Activated gamma-delta T cell treated with anti-CD3 and anti-CD28 coated beads, Interleukin-2, amount 50 U/mL, for 16 hours (primary cell): ENCODE measurements around the gene FOXA1.

Experiments used
- DNase-seq: peaks from one replicate; pipeline ENCODE4 v3.0.0-alpha.2; 2020; ENCODE audit warnings: low read depth

The FOXA1 gene

DNA sequence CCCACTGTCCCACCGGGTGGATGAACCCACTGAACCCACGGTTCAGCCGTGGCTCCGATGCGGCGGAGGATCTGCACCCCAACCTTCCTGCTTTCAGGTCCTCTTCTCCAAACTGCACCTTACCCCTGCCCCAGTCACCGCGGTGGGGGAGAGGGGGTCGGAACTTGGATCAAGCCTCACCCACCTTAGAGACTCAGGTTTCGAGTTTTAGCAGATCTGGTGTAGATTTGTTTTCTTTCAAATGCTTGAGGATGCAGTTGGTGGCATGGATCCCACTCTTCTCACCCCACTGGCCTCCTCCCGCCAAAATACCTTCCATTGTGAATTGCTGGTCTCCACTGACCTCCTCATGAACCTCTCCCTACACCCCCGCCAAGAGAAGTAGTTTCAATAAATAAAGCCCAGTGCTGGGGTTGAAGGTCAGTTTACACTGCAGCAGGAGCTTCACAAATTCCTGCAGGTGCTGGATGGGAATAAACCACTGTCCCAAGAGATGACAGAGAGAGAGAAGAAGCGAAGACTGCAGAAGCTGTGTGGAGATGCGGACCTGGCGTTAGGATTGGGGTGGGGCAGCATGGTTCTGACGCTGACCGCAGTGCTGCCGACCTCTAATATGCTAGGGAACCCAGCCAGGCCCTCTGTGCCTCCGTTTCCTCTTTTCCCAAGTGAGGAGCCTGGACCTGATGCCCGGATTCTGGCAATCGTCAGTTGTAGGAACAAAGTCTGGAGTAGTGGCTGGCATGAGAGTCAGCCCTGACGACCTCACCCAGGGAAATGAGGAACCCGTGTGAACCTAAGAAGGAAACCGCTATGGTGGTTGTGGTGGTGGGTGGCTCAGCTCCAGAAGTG is 7.8 kb upstream of the FOXA1 start:
- no peak for DNase-seq

DNA sequence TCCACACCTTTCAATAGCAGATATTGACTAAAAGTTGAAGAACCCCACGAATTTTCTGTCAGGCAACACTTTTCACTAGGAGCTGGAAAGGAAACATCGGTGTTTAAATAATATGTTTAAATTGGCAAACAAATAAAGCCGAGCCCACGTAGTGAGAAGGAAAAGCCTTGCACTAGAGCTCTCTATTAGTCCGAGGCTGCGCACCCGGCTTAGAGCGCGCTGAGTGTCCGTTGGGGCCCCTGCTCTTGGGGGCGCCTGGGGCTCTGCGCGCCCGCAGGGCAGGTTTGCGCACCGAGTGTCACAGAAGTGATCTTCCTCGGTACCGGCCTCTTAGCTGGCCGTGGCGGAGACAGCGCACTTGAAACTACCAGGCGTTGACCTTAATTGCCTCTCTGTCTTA is 6.8 kb upstream of the FOXA1 start:
- DNase-seq = no peak

DNA sequence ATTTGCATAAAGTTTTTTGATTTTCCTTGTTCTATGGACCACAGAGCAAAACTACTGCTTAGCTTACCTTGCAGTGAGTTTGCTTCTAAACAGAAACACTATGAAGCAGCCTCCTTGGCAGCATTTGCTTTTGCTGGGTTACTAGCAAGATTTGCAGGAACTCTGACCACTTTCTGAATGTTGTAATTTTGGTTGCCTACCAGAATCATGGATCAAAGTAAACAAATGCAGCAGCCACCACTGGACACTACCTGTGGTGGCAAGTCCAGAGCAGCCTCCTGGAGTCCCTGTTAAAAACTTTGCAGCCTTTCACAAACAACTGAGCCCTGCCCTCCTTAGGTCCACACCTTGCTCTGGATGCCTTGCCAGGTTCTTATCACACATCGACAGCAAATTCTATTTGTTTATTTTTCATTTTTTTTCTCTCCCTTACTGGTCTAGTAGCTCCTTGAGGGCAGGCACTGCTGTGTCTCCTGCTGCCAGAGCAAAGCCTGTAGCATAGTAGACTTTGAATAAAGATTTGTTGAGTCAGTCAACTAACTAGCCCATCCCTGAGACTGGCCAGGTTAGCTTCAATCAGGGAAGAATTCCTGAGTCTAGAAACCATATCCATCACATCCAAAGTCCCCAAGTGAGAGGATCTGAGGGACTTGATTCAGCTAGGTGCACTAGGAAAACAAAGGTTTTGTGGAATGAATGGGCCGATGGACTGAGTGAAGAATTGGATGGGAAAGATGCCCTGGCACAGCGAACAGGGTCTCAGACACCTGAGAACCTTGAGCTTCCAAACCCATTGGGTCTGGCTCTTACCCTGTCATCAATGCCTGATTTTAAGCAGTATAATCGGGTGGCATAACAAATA is 6.1 kb upstream of the FOXA1 start:
- no peak for DNase-seq

DNA sequence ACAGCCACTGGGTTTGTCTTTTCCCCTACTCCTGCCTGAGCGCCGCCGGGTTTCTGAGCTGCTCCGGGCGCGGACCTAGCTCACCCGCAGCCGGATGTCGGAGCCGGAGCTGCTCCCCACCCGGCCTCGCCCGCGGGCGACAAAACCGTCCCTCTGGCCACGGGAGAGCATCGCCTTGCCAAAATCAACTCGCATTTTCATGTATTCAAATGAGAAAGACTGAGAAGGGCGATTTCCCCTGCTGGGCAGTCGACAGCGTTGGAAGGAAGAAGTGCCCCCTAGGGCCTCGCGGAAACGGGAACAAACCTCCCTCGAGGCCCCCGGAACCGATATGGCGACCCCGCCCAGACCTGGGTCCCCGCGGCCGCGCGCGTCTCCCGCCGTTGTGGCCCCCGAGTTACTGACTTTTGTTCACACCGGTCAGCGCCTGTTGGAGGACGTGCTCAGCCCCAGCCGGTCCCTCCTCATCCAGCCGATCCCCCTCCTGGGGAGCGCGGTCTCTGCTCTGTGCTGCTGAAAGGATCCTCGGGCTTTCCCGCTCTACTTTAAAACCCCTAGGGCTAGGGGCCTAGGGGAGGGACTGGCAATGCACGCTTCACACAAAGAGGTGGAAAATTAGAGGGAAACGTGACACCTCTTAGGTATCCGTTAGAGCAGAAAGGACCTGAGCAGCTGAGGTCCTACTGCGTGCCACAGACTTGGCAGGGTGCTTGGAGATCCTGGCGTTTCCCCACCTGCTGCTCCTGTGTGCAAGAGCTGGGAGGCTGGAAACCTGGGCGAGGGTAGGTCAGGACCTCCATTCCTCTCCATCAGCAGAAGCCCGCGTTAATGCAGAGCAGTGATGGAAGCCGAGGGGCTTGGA is 4.7 kb upstream of the FOXA1 start:
- no peak for DNase-seq

DNA sequence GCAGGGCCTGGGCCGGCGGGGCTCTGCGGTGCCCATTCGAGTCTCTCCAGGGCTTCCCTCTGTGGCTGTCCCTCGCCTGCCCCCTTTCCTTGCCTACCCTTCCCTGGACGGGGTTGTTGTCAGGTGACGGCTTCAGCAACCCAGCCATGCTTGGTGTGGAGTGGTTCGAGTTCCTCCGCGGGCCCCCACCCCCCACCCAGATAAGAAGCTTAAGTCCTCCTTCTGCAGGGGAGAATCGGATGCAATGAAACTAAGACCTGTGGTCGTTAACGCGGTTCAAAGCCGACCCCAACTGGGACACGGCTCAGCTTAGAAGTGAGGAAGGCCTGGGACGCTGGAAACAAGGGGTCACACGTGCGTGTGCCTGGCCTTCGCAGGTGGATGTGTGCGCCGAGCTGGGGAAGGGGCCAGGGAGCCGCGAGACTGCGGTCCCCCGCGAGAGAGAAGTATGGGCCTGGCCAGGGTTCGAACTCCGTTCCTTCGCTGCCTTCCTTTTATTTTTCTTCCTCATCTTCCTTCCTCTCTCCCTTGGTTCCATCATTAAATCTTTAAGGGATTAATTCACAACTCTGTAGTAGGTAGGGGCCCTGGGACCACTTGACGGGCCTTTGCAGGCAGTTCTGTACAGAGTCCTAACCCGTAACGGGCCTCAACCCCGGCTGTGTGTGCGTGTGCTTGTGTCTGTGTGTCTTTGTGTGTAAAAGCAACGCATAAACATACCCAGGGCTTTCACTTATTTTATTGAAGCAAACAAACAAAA is 3.9 kb upstream of the FOXA1 start:
- DNase-seq = no peak

DNA sequence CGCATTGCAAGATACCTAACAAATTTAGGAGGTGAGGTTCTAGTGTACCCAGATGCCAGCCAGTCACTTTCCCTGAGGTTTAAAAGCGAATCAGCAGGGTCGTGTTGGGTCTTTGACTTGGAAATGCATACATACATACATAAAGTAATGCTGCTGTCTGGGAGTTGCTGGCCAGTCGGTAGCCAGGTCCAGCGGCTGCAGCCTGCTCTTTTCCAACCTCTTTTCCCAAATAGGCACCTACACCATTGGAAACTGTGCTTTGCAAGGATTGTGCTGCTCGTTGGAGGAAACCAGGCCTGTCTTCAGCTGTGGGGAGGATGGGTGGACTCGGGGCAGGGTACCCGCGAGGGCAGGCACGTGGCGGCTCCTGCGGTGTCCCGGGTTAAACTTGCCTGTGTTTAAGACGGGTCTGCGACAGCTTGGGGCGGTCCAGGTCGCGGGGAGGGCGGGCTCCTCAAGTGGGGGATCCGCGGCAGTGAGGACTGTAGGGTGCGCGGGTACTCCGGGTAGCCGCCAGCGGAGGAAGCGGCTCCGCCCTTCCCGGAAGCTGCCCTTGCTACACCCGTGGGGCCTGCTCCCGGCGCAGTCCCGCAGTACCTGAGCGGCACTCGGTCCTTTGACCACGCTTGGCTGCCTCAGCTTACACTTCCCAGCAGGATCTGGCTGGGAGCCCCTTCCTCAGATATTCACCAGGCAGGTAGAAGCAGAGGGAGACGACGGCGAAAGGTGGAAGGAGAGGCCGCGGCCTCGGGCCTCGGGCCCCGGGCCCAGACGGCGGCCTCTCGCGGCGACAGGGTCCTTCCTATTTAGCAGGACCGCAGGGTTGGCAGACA is 3.1 kb upstream of the FOXA1 start:
- DNase-seq = no peak

DNA sequence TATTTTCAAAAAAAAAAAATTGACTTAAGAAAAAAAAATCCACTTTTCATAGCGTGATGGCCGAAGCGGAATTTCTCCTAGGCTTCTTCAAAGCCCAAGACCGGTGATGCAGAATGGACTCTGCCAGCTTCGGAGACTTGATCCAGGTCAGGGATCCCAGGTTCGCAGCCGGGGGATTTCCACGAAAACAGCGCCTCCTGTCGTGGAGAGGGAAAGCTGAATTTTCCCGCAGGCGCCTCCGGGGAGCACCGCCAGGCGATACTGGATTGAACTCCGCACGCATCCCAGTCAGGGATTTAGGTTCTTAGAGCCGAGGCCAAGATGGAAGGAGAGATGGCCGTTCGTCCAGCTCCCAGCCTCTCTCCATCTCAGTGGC is 2.5 kb upstream of the FOXA1 start:
- DNase-seq = no peak

DNA sequence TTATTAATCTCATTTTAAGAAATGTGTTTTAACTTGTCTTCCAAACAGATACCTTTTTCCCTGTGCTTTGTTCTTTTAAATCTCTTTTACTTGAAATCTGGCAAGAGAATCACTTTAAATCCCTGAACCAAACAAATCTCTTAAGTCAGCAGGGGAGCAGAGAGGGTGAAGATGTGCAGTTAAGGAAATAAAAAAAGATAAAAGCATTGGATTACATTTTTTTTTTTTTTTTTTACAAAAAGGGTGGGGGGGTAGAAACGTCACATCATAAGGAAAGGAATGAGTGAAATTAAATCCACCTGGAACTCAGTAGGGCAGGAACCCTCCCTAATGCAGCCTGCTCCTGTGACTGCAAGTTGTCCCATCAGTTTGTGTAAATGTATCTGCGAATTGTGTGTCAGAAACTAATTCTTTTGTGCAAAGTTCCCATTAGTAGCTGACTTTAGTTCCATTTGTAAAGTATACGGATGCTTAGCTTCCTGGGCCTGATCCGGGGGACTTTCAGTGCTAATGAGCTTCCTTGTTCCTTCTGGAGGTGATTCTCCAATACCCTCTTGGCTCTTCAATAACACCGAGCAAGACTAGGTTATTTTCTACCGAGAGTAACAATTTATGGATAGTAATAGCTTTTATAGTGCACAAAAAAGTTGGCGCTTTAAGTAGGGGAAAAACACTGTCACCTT is 1.9 kb upstream of the FOXA1 start:
- DNase-seq = no peak

DNA sequence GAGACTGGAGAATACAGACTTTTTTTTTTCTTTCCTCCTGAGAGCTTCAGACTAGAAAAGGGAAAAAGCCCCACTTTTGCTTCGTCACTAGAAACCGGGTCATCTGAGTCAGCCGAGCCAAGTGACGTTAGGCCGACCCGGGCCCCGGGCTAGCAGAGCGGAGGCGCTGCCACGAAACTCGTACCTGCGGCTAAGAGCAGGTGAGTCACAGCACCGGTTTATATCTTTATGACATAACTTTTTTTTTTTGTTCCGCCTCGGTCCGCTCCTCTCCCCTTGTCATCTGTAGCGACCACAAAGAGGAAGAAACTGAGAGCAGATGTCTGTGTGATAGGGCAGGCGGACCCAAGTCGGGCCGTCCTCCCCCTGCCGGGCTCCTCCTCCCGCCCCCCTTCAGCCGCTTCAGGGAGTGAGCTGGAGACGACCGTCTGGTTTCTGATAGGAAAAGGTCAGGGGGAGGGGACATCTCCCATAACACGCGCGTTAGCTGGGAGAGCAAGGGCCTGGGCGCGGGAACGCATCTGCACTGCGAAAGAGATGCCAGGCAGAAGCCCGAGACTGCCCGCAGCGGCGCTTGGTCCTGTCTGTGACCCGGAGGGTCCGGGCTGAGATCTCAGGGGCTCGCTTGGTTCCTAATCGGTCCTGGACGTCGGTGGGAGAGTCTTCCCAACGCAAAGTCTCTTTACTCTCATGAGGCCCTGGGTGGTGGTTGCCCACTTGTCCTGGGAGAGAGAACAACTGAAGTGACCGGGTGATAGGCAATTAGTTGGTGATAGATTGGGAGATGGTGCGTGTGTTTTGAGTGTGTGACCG is 966 bp upstream of the FOXA1 start:
- no peak for DNase-seq

DNA sequence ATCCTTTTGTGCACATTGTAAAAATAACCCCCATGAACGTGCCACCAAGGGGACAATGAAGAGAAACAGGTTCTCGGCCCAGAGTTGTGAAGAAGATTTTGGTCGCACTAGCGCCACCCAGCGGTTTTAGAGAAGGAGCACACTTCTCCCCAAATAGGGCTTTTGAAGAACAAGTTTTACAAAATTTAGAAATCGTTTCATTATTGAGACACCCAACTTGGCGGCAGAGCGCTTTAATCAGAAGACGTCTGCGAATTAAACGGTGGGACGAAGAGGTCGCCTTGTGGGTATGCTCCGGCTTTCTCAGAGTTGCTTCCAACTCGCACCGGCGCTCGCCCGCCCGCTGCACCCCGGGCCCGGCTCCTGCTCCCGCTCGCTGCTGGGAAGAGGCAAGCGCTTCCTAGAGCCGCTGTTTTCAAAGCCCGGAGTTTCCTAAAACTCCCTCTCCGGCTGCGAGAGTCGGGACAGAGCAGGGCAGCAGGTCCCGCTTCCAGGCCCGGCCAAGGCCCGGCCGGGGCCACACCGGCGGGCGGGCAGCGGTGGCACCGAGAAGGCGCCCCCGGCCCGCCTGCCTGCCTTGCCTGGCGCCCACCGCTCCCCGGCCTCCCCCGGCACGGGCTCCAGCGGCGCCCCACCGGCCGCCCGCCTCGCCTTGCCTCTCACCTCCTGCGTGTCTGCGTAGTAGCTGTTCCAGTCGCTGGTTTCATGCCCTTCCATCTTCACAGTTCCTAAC is 645 bp downstream of the FOXA1 start:
- DNase-seq = no peak

DNA sequence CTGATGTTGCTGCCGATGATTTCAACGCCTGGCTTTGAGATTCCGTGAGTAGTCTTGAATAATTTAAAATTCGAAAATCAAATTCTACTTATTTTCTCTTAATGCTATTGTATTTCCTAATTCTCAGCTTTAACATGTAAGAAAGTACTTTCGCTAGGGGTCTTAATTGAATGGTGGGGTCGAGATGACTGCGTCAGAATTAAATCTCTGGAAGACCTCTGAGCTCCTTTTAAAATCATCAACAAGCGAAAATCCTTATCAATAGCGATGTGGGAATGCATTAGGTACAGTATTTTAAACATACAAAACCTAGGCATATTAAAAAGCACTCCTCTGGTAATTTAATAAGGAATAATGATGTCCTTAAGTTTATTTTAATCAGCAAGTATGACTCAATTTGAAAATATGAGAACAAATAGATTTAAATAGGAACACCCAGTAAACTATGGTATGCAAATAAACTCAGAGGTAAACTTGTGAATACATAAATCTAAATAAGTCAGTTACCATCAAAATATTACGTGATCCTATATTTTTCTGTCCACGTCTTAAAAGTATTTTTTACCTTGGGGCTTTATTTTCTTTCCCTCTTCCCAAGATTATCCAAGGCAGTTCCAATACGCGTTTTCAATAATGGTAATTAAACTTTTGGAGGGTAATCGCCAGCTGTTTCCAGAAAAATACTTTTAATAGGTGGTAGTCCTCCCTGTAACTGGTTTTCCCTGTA is 1.4 kb downstream of the FOXA1 start:
- DNase-seq = no peak

DNA sequence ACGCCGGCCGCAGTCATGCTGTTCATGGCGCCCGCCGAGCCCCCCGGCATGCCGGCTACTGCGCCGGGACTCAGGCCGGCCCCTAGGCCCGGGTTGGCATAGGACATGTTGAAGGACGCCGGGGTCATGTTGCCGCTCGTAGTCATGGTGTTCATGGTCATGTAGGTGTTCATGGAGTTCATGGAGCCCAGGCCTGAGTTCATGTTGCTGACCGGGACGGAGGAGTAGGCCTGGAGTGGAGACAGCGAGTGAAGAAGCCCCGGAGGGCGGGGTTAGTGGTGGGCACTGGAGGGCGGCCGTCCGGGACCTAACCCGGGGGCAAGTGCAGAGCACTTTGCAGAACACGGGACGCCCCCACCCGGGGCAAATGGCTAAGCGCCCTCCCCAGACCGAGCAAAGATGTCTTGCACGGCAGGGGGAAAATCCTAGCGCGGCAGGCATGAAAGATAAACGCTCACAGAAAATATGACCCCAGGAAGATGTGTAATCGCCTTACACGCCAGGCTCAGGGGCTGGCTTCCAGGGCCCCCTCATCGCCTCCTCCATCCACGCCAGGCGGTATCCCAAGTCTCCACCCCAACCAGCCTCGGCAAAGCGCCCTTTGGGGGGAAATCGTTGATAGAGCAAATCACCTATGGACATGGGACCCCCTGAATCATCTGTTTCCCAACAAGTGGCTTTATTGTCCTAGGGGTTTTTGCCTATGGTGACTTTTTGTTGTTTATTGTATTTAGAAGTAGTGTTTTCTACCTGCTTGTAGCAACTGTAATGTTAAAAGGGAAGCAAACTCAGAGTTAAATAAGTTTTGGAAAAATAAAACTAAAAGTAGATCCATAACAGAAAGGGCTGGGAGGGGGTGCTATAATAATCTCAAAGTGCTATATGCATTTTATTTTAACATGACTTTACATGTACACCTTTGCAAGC is 2.3 kb downstream of the FOXA1 start:
- DNase-seq = no peak

DNA sequence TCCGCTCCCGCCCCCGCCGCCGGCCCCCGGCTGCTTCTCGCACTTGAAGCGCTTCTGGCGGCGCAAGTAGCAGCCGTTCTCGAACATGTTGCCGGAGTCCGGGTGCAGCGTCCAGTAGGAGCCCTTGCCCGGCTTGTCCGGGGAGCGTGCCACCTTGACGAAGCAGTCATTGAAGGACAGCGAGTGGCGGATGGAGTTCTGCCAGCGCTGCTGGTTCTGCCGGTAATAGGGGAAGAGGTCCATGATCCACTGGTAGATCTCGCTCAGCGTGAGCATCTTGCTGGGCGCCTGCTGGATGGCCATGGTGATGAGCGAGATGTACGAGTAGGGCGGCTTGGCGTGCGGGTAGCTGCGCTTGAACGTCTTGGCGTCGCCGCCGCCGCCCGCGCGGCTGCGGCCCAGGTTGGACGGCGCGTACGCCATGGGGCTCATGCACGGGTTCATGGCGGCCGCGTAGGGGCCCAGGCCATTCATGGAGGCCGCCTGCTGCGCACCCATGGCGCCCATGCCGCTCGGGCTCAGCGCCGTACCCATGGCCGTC is 3.0 kb downstream of the FOXA1 start:
- DNase-seq = no peak

DNA sequence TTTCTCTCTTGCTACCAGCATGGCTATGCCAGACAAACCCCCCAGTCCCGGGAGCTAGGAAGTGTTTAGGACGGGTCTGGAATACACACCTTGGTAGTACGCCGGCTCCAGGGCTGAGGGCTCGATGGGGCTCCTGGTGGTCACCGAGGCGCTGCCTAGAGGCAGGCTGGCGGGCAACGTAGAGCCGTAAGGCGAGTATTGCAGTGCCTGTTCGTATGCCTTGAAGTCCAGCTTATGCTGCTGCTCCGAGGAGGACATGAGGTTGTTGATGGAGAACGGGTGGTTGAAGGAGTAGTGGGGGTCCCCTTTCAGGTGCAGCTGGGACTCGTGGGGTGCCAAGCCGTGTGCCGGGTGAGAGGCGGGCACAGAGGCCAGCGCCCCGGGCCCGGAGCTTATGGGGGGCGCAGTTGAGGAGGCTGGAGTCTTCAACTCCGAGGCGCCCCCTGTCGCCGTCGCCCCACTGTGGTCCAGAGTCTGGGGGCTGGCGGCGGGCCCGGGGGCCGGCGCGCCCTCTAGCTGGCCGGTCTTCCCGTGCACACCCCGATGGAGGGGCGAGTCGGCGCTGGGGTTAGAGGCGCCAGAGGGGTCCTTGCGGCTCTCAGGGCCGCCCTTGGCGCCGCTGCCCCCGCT is 3.6 kb downstream of the FOXA1 start:
- DNase-seq = no peak

DNA sequence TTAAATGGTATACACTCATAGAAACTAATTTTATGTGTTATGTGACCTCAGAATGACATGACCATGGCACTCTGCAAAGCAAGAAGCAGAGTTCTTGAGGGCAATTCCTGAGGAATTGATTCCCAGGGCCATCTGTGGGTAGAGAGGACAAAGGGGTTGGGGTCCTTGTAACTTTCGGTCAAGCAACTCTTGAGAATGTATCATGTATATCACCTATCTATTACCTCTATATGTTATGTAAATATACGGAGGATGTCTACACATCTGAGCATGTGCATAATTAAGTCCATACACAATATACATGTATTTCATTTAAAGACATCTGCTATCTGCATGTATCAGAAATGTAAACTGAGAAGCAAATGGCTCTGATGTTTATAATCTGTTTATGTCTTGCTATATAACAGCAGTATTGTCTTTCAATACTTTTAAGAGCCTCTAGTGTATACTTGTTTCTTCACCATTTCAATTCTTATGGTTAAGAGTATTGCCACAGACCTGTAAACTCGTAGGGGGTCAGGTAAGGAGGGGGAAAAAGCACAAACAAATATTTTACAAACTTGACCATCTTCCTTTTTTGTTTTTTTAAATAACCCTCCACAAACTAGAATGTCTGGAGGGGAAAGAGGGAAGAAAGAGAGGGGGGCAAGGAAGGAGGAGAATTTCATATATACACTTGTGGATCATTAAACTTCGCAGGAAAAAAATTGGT is 4.5 kb downstream of the FOXA1 start:
- DNase-seq = no peak
